GM12874 (cell line): ENCODE measurements around the gene ARSG.

Experiments
- CTCF ChIP-seq: IDR thresholded peaks from 2 replicates; pipeline ENCODE4 v1.5.1; 2011; ENCODE audit warnings: low read depth, mild to moderate bottlenecking, control low read depth, low read length, moderate library complexity; ENCODE audit not compliant: insufficient read depth

The ARSG gene

GRCh38 chr17:68449021-68449739 is 157.9 kb downstream of the ARSG start:
- TF ChIP-seq CTCF: no peak

GRCh38 chr17:68450391-68450790 is 159.1 kb downstream of the ARSG start:
- no peak for TF ChIP-seq CTCF

- TF ChIP-seq CTCF: no peak
Measured at GRCh38 chr17:68450801-68451200, 159.5 kb downstream of the ARSG start.

GRCh38 chr17:68451670-68452354 is 160.5 kb downstream of the ARSG start:
- no peak for TF ChIP-seq CTCF

GRCh38 chr17:68452724-68453290 is 161.5 kb downstream of the ARSG start:
- TF ChIP-seq CTCF: no peak

- TF ChIP-seq CTCF: no peak
Measured at GRCh38 chr17:68453991-68454665, 162.8 kb downstream of the ARSG start.

GRCh38 chr17:68455901-68456338 is 164.6 kb downstream of the ARSG start:
- TF ChIP-seq CTCF: no peak
